ENCODE data around the gene TRIO.

The TRIO gene

GRCh38 chr5:14229734-14230133 is 86.6 kb downstream of the TRIO start:
- DNase-seq: no peak

- DNase-seq: no peak
These were observed 88.0 kb downstream of the TRIO start for GRCh38 chr5:14231156-14231555.

GRCh38 chr5:14231890-14232289 is 88.7 kb downstream of the TRIO start:
- DNase-seq: no peak

DNA sequence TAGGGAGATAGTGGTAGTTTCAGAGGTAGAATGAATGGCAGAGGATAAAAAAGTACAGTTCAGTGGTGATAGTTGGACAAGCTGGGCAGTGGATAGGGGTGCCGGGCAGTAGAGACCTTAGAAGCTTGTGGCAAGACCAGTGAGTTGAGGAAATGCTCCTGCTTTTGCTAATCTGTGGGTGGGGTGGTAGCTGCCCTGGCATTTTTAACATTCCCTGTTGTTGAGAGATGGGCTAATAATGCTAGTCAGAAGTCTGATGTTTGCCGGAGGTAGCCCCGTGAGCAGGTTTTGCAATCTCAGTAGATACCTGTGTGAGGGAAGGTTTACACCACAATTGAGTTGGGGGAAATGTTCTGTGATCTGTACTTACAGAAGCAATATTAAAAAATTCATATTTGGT is 91.1 kb downstream of the TRIO start:
- no peak for DNase-seq

DNA sequence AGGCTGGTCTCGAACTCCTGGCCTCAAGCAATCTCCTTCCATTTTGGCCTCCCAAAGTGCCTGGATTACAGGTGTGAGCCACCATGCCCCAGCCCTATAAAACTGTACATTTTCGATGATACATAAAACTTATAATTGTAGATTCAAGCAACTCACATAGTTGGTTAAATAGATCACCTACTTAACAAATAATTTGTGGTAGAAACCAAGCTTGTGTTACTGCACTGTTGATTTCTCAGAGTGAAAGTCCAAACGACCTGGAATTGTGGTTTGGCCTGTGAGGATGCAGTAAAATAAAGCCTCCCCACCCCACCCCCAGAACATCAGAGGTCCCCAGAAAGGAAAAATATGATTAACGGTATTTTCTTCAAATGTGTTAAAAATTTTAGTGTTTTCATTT is 92.7 kb downstream of the TRIO start:
- no peak for DNase-seq

- DNase-seq: no peak
These were observed 93.6 kb downstream of the TRIO start for GRCh38 chr5:14236757-14237156.

DNA sequence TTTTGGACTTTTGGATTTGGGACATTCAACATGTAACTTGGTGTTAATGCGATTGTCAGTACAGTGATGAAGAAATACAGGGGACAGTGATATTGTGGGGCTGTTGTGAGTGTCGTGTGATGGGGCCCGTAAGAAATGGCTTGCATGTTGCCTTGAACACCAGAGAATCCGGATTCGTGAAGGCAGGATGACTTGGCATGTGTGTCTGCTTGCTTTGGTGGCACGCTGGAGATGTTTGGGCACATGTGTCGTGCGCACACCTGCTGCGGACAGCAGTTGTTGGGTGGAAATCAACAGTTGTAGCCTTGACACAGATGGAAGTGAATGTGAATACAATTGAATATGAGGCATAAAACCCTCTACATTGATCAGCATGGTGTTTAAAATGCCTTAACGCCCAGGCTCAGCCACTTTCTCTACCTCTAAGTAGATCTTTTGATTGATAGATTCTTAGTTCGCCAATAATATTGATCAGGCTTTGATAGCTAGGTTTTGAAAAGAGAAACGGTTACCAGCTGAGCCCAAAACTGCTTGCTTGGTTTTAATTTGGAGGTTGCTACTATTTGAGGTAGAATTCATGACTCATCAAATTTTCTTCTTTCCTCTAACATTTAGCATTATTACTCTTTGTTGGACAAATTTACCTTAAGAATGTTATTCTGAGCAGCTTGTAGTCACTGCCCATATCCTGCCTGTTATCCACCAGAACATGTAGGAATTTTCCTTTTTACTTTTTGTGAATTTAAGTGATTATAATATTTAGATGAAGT is 94.4 kb downstream of the TRIO start:
- DNase-seq: no peak

DNA sequence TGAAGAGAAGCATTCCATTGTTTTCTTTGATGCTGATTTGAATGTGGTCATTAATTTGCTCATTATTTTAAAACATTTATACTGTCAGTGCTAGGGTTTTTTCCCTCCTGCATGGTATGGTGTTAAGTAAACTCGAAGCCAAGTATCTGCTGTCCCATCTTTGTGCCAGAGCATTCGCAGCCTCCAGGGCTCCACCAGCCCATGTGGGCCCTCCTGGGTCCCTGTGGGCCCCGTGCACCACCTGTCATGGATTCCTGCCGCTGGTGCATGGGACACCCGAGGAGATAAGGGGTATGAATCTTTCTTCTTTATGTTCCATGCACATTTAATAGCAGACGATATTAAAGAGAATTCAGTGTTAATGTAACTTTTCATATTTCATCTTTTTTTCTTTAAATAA is 95.1 kb downstream of the TRIO start:
- no peak for DNase-seq

- no peak for DNase-seq
These were observed 96.3 kb downstream of the TRIO start for GRCh38 chr5:14239404-14239803.

DNA sequence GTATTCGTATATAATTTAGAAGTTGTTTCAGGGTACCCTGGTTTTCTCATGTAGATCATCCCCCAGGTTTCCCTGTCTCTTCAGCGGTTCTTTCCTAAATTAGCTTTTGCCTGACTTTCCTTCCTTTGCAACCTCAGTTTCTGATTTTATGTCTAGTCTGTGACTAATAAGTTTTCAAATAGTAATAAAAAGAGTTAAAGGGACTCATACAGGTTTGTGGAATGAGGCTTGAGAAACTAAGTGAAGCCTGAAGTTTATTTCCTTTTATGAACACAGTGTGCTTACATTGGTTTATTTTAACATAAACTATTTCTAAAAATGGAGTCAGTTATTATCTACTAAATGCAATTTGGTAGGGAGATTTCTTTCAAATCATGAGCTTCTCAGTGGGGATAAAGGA is 96.8 kb downstream of the TRIO start:
- no peak for DNase-seq

DNA sequence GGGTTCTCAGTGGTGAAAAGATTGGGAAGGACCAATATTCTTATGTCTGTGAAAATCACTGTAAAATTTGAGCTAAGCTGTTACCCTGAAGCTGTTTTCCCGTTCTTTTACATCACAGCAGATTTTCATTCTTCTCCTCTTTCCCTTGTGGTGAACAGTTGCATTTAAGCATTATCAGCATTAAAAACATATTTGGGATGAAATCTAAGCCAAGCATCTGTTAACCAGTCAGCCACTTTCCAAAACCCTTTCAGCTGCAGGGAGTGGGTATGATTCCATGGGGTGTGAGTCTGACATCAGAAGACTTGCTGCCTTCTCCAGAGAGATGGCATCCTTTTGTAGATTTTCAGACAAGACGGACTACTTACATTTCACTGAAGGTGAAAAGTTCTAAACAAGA is 97.2 kb downstream of the TRIO start:
- DNase-seq: no peak

GRCh38 chr5:14241141-14241540 is 98.0 kb downstream of the TRIO start:
- no peak for DNase-seq

- no peak for DNase-seq
These were observed 99.3 kb downstream of the TRIO start for GRCh38 chr5:14242447-14242846.

GRCh38 chr5:14242871-14243383 is 99.8 kb downstream of the TRIO start:
- DNase-seq: no peak

DNA sequence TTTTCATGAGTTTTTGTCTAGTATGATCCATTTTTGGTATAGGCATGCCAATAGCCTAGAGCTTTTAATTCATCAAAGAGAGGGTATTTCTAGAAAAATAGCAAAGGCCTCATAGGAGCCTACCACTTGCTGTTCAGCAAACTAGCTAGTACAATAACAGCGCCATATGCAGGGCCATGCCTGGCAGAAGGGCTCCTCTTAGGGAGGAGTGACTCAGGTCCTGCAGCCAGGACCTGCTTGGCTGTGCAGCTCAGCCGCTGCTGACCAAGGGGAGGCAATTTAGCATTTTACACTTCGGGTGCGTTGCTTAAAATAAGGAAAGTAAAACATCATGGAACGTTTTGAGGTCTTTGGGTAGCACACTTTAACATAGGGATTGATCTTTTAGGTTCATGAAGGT is 100.6 kb downstream of the TRIO start:
- no peak for DNase-seq

DNA sequence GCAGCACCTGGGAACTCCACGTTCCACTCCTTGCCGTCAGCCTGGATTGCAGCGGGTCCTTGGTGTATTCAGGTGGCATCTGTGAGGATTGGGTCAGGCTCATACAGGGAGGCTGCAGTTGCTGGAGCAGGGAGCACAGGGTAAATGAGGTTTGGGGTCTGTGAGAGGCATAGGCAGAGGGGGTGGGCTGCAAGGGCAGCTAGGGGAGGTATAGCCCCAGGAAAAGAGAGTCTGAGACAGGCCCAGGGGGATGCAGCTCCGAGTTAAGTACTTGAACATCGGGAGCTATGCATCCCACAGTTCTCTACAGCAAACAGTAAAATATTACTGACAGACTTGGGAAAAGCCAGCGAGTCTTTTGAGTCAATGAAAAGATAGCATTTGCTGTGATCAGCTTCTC is 101.6 kb downstream of the TRIO start:
- no peak for DNase-seq

- DNase-seq: no peak
These were observed 102.2 kb downstream of the TRIO start for GRCh38 chr5:14245132-14245925.

GRCh38 chr5:14246350-14247053 is 103.4 kb downstream of the TRIO start:
- DNase-seq: no peak

DNA sequence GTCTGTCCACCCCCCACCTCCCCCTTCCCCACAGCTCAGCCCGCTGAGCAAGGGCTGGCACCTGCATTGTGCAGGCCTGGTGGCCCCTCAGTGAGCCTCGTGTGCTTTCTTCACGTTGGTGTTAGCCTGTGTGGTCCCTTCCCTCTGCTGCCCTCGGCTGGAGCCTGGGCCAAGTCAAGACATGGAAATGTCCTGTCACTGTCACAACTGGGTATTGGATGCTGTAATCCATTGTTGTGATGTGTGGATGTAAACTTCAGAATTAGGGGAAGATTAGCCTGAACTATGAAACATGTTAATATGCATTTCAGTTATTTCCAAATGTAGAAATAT is 103.9 kb downstream of the TRIO start:
- no peak for DNase-seq

GRCh38 chr5:14249258-14250082 is 106.3 kb downstream of the TRIO start:
- DNase-seq: no peak

DNA sequence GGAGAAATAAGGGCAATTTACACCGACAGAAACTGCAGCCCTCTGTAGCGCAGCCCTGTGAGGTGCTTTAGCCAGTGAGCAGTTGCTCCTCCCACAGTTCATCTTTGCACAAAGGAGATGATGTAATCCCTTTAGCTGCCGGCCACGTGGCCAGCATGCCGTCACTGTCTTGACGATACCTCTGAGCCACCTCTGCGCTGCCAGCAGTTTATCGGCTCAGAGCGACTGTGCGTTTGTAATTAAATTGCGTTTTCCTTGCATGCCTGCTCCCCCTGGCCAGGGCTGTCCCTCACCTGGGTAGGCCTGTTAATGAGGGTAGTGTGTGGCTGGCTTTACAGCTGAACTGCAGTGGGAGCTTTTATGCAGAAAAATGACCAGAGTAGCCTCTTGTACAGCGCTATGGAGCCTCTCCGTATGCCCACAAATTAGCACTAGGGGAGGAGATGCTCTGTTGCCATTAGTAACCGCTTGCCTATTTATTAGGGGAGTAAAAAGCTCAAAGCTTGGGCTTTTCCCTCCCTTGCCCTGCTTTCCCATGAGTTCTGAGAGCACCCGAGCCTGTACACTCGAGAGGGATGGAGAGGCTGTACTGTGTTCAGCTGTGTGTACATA is 107.0 kb downstream of the TRIO start:
- no peak for DNase-seq

Measured in MV-4-11 (cell line).